Loucy (cell line): Measurements from ENCODE around the gene SLC2A4RG.

Experiments
- H2AFZ ChIP-seq: fragments of 200-600 bp; sonication (generic); 2 replicates; pipeline ENCODE4 v1.6.0; 2016; ENCODE audit warnings: antibody characterized with exemption, mild to moderate bottlenecking, low read length, moderate library complexity
- H3F3A ChIP-seq: fragments of 200-600 bp; 2 replicates; pipeline ENCODE4 v1.6.0; 2016; ENCODE audit warnings: antibody characterized with exemption, low read depth, mild to moderate bottlenecking
- H3K27me3 ChIP-seq: fragments of 200-600 bp; sonication (generic); 2 replicates; pipeline ENCODE4 v1.6.1; 2014; ENCODE audit warnings: low read length, mild to moderate bottlenecking; ENCODE audit not compliant: insufficient read depth, poor library complexity, severe bottlenecking
- H3K36me3 ChIP-seq: fragments of 200-600 bp; sonication (generic); 2 replicates; pipeline ENCODE4 v1.6.1; 2016; ENCODE audit warnings: low read length; ENCODE audit not compliant: insufficient read depth
- H3K4me1 ChIP-seq: fragments of 200-600 bp; sonication (generic); 2 replicates; pipeline ENCODE4 v1.5.1; 2014; ENCODE audit warnings: low read length, mild to moderate bottlenecking; ENCODE audit not compliant: insufficient read depth, poor library complexity, severe bottlenecking
- H3K4me2 ChIP-seq: fragments of 200-600 bp; sonication (generic); 2 replicates; pipeline ENCODE4 v1.6.0; 2014; ENCODE audit warnings: antibody characterized with exemption, low read length, low read depth, mild to moderate bottlenecking; ENCODE audit not compliant: poor library complexity, severe bottlenecking
- H3K4me3 ChIP-seq: fragments of 200-600 bp; sonication (generic); 2 replicates; pipeline ENCODE4 v1.5.1; 2014; ENCODE audit warnings: low read length, mild to moderate bottlenecking, mixed read lengths; ENCODE audit not compliant: poor library complexity, severe bottlenecking
- H3K79me2 ChIP-seq: fragments of 200-600 bp; sonication (generic); 2 replicates; pipeline ENCODE4 v1.6.1; 2014; ENCODE audit warnings: low read length; ENCODE audit not compliant: insufficient read depth
- H3K9ac ChIP-seq: fragments of 200-600 bp; sonication (generic); 2 replicates; pipeline ENCODE4 v1.6.0; 2014; ENCODE audit warnings: mild to moderate bottlenecking, low read depth, low read length, moderate library complexity; ENCODE audit not compliant: poor library complexity, severe bottlenecking
- H3K9me2 ChIP-seq: fragments of 200-600 bp; sonication (generic); replicated peaks from 2 replicates; pipeline ENCODE4 v1.6.1; 2016; ENCODE audit warnings: low read depth, low read length, mixed read lengths
- H3K9me3 ChIP-seq: fragments of 200-600 bp; sonication (generic); 2 replicates; pipeline ENCODE4 v1.6.1; 2014; ENCODE audit warnings: mild to moderate bottlenecking, antibody characterized with exemption, low read length, low read depth; ENCODE audit not compliant: insufficient read depth
- H4K20me1 ChIP-seq: fragments of 200-600 bp; sonication (generic); 2 replicates; pipeline ENCODE4 v1.6.0; 2014; ENCODE audit warnings: antibody characterized with exemption, low read length, mild to moderate bottlenecking; ENCODE audit not compliant: insufficient read depth, poor library complexity, severe bottlenecking
- CTCF ChIP-seq: fragments of 200-600 bp; sonication (generic); conservative IDR thresholded peaks from 2 replicates; pipeline ENCODE4 v1.5.1; 2014; ENCODE audit warnings: mild to moderate bottlenecking, antibody characterized with exemption, low read length
- EZH2phosphoT487 ChIP-seq: fragments of 200-600 bp; IDR thresholded peaks from 2 replicates; pipeline ENCODE4 v1.6.1; 2018; ENCODE audit warnings: antibody characterized with exemption, mild to moderate bottlenecking, moderate library complexity, borderline replicate concordance

The SLC2A4RG gene

GRCh38 chr20:63697357-63697867, 42.2 kb upstream of the SLC2A4RG start:
- Histone ChIP-seq H3K9ac (no peak overlapping the region), H3K79me2 (no peaks in the 10 kb centered on the region), H3K27me3 (no peaks in the 10 kb centered on the region), H4K20me1 (no peaks in the 10 kb centered on the region), H3K4me3 (no peak overlapping the region), H3F3A (no peaks in the 10 kb centered on the region), H3K4me1 (no peaks in the 10 kb centered on the region), H3K36me3 (no peaks in the 10 kb centered on the region), H3K9me3 (no peaks in the 10 kb centered on the region), H3K4me2 (no peak overlapping the region), H2AFZ (no peak overlapping the region), H3K9me2 (no peaks in the 10 kb centered on the region)
- TF ChIP-seq EZH2phosphoT487, result no peak
- TF ChIP-seq CTCF, result no peak

GRCh38 chr20:63697868-63698545, 41.6 kb upstream of the SLC2A4RG start:
- no peak overlapping the region for H2AFZ ChIP-seq
- H3K4me2 ChIP-seq, result no peak overlapping the region
- no peaks in the 10 kb centered on the region for H3K9me2 ChIP-seq
- H3F3A ChIP-seq, result no peaks in the 10 kb centered on the region
- H3K36me3 ChIP-seq, result no peaks in the 10 kb centered on the region
- no peaks in the 10 kb centered on the region for H3K27me3 ChIP-seq
- H3K79me2 ChIP-seq, result no peaks in the 10 kb centered on the region
- H3K4me3 ChIP-seq, result no peak overlapping the region
- TF ChIP-seq CTCF (no peak), EZH2phosphoT487 (no peak)
- no peak overlapping the region for H3K9ac ChIP-seq
- no peaks in the 10 kb centered on the region for H4K20me1 ChIP-seq
- H3K4me1 ChIP-seq, result no peaks in the 10 kb centered on the region
- H3K9me3 ChIP-seq, result no peaks in the 10 kb centered on the region

GRCh38 chr20:63698739-63699465, 40.7 kb upstream of the SLC2A4RG start:
- Histone ChIP-seq H3K4me1 (no peaks in the 10 kb centered on the region), H3K36me3 (no peaks in the 10 kb centered on the region; the same call in 1 of the 2 replicates), H3K4me3 (no peak overlapping the region), H3K9ac (no peak overlapping the region), H3K9me2 (no peaks in the 10 kb centered on the region), H3K4me2 (no peak overlapping the region), H4K20me1 (no peaks in the 10 kb centered on the region), H3F3A (no peaks in the 10 kb centered on the region), H3K79me2 (no peaks in the 10 kb centered on the region), H2AFZ (no peak overlapping the region), H3K27me3 (no peaks in the 10 kb centered on the region), H3K9me3 (no peaks in the 10 kb centered on the region)
- TF ChIP-seq EZH2phosphoT487 (no peak), CTCF (no peak)
